CD4-positive, CD25-positive, alpha-beta regulatory T cell (primary cell): ENCODE measurements around the gene KIAA1328. TPM values are rescaled to one million over a fixed set of nuclear protein-coding genes. Genes with fewer than 3 reads are reported as not detected.
"Not testable (repeated sequence)": the region's sequence is repeated elsewhere in the genome, so short reads cannot be mapped to it uniquely, and the experiment has no call there.

ENCODE experiments used
- ATAC-seq, 2 donors: fragments of 150-1000 bp; cut with Tn5 transposase; one replicate each; pipeline ENCODE4 v1.10.0; 2021; ENCODE audit warnings: low read depth in 2 of 2, moderate number of reproducible peaks in 2 of 2, moderate library complexity in 1 of 2
- DNase-seq, 3 donors: peaks; one replicate each; pipeline versions ENCODE4 v3.0.0 to v3.0.0-alpha.2; 2012 to 2022; ENCODE audit warnings: mixed read lengths in 1 of 3
- H3K27ac ChIP-seq: one replicate; pipeline ENCODE4 v1.7.0; 2013; ENCODE audit warnings: mild to moderate bottlenecking, low read length; ENCODE audit not compliant: insufficient read depth, poor library complexity, severe bottlenecking
- H3K27me3 ChIP-seq: one replicate; pipeline ENCODE4 v1.7.0; 2013; ENCODE audit warnings: low read length; ENCODE audit not compliant: control insufficient read depth, insufficient read depth
- H3K36me3 ChIP-seq: one replicate; pipeline ENCODE4 v1.7.0; 2013; ENCODE audit warnings: mild to moderate bottlenecking, low read length, moderate library complexity; ENCODE audit not compliant: control insufficient read depth, insufficient read depth
- H3K4me1 ChIP-seq: 2 replicates; pipeline ENCODE4 v1.7.0; 2013; ENCODE audit warnings: mild to moderate bottlenecking, low read length; ENCODE audit not compliant: insufficient read depth, control insufficient read depth, poor library complexity, severe bottlenecking
- H3K4me3 ChIP-seq: one replicate; pipeline ENCODE4 v1.7.0; 2013; ENCODE audit warnings: low read depth, mild to moderate bottlenecking, low read length, moderate library complexity
- H3K9me3 ChIP-seq, 2 experiments: 1 replicate in 1 of 2; 2 replicates in 1 of 2; pipeline ENCODE4 v1.7.0; 2013; ENCODE audit warnings: low read length in 2 of 2, mild to moderate bottlenecking in 1 of 2, moderate library complexity in 1 of 2; ENCODE audit not compliant: control insufficient read depth in 2 of 2
- H3K27ac Mint-ChIP-seq, 3 donors: one replicate each; pipeline ENCODE4 v1.8.0; 2020 to 2022; ENCODE audit warnings: mild to moderate bottlenecking in 3 of 3, mixed read lengths in 3 of 3, moderate library complexity in 2 of 3
- H3K27me3 Mint-ChIP-seq: one replicate; pipeline ENCODE4 v1.8.0; 2022; ENCODE audit warnings: mild to moderate bottlenecking, mixed read lengths
- H3K36me3 Mint-ChIP-seq: one replicate; pipeline ENCODE4 v1.8.0; 2020; ENCODE audit warnings: mixed read lengths
- H3K4me1 Mint-ChIP-seq, 4 donors: one replicate each; pipeline ENCODE4 v1.8.0; 2020 to 2022; ENCODE audit warnings: mixed read lengths in 4 of 4, mild to moderate bottlenecking in 1 of 4
- H3K4me3 Mint-ChIP-seq, 4 donors: one replicate each; pipeline ENCODE4 v1.8.0; 2020 to 2022; ENCODE audit warnings: mild to moderate bottlenecking in 4 of 4, mixed read lengths in 4 of 4, moderate library complexity in 3 of 4
- H3K9me3 Mint-ChIP-seq, 7 donors: one replicate each; pipeline ENCODE4 v1.8.0; 2020 to 2022; ENCODE audit warnings: mixed read lengths in 7 of 7, mild to moderate bottlenecking in 3 of 7, moderate library complexity in 2 of 7
- polyA plus RNA-seq, 4 donors: library from polyadenylated mRNA; unstranded; fragments of 300-500 nt; fragmentation: Illumina TruSeq; gene quantifications; one replicate each; pipeline ENCODE4 v1.2.3, GENCODE V29; 2021
- total RNA-seq: library from RNA; stranded (reverse); gene quantifications from one replicate; pipeline ENCODE4 v1.2.3, GENCODE V29; 2022

The KIAA1328 gene
- total and polyA plus RNA-seq, 5 donors from 2014 or later: 7.9 to 15.4 (median 8.5) TPM

GRCh38 chr18:36897253-36897652 lies 68.3 kb downstream of the KIAA1328 start:
- H3K36me3 Mint-ChIP-seq: peaks cover 19% of the 10 kb centered on the region

GRCh38 chr18:36899289-36899688 lies 70.4 kb downstream of the KIAA1328 start:
- no peak overlapping the region for H3K27ac Mint-ChIP-seq

More at GRCh38 chr18:36897253-36897652, 68.3 kb downstream of the KIAA1328 start:
- H3K36me3 ChIP-seq: no peaks in the 10 kb centered on the region
- Mint-ChIP-seq H3K4me1 (peaks cover 0 to 9% (median 0%) of the 10 kb centered on the region in 4 donors), H3K9me3 (peaks cover 0 to 2% (median 0%) of the 10 kb centered on the region in 7 donors), H3K27ac (peak overlapping the region in 1 of 3 donors; percentile 18), H3K4me3 (no peak overlapping the region), H3K27me3 (no peaks in the 10 kb centered on the region)
- H3K4me1 ChIP-seq: no peaks in the 10 kb centered on the region
- peaks cover 5 to 6% of the 10 kb centered on the region in 2 experiments for H3K9me3 ChIP-seq
- no peak for DNase-seq
- H3K27ac ChIP-seq: no peak overlapping the region
- H3K27me3 ChIP-seq: no peaks in the 10 kb centered on the region
- H3K4me3 ChIP-seq: no peak overlapping the region
- ATAC-seq: no peak

GRCh38 chr18:36900466-36900865 lies 71.5 kb downstream of the KIAA1328 start:
- H3K27me3 ChIP-seq: no peaks in the 10 kb centered on the region
- H3K9me3 Mint-ChIP-seq: peaks cover 0 to 2% (median 0%) of the 10 kb centered on the region in 7 donors
- ATAC-seq (no peak), DNase-seq (no peak)
- peaks cover 5 to 6% of the 10 kb centered on the region in 2 experiments for H3K9me3 ChIP-seq
- H3K4me1 Mint-ChIP-seq: peaks cover 0 to 4% (median 2%) of the 10 kb centered on the region in 4 donors
- no peak overlapping the region for H3K27ac ChIP-seq
- no peak overlapping the region for H3K4me3 Mint-ChIP-seq
- H3K4me3 ChIP-seq: no peak overlapping the region
- no peaks in the 10 kb centered on the region for H3K27me3 Mint-ChIP-seq
- no peaks in the 10 kb centered on the region for H3K4me1 ChIP-seq
- H3K36me3 ChIP-seq: no peaks in the 10 kb centered on the region
- H3K27ac Mint-ChIP-seq: no peak overlapping the region
- peaks cover 13% of the 10 kb centered on the region for H3K36me3 Mint-ChIP-seq

More at GRCh38 chr18:36899289-36899688, 70.4 kb downstream of the KIAA1328 start:
- H3K27ac ChIP-seq: no peak overlapping the region
- H3K9me3 ChIP-seq: peaks cover 5 to 6% of the 10 kb centered on the region in 2 experiments
- no peak overlapping the region for H3K4me3 ChIP-seq
- Mint-ChIP-seq H3K4me1 (peaks cover 0 to 9% (median 1%) of the 10 kb centered on the region in 4 donors), H3K9me3 (peaks cover 0 to 2% (median 0%) of the 10 kb centered on the region in 7 donors), H3K27me3 (no peaks in the 10 kb centered on the region), H3K36me3 (peaks cover 12% of the 10 kb centered on the region), H3K4me3 (no peak overlapping the region)
- ATAC-seq (no peak), DNase-seq (peak in 1 of 3 donors; percentile 58)
- H3K27me3 ChIP-seq: no peaks in the 10 kb centered on the region
- no peaks in the 10 kb centered on the region for H3K4me1 ChIP-seq
- no peaks in the 10 kb centered on the region for H3K36me3 ChIP-seq

DNA sequence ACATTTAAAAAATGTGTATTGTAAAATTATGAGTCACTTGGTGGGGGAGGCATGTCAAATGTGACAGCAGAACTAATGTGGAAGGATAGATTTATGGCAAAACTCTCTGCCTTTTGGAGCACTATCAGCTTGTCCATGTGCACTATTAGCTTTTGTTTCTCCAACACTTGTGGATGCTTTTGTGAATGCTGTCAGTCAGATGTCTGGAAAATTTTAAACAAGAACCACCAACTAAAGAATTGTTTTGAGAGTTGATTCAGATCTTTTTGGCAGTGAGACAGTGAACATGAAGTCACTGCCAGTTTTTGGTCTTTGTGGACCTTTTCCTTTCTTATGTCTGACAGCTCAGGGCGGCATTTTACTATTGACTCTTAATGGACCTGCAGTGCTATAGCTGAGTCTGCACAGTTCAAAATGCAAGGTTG lies 72.4 kb downstream of the KIAA1328 start:
- Mint-ChIP-seq H3K4me3 (no peak overlapping the region), H3K27ac (no peak overlapping the region), H3K9me3 (peaks cover 0 to 2% (median 0%) of the 10 kb centered on the region in 7 donors), H3K36me3 (peaks cover 21% of the 10 kb centered on the region), H3K27me3 (no peaks in the 10 kb centered on the region), H3K4me1 (peaks cover 0 to 5% (median 3%) of the 10 kb centered on the region in 4 donors)
- H3K9me3 ChIP-seq: peaks cover 5 to 6% of the 10 kb centered on the region in 2 experiments
- H3K27me3 ChIP-seq: no peaks in the 10 kb centered on the region
- no peaks in the 10 kb centered on the region for H3K36me3 ChIP-seq
- H3K4me3 ChIP-seq: no peak overlapping the region
- H3K4me1 ChIP-seq: no peaks in the 10 kb centered on the region
- no peak for ATAC-seq
- no peak overlapping the region for H3K27ac ChIP-seq
- no peak for DNase-seq

DNA sequence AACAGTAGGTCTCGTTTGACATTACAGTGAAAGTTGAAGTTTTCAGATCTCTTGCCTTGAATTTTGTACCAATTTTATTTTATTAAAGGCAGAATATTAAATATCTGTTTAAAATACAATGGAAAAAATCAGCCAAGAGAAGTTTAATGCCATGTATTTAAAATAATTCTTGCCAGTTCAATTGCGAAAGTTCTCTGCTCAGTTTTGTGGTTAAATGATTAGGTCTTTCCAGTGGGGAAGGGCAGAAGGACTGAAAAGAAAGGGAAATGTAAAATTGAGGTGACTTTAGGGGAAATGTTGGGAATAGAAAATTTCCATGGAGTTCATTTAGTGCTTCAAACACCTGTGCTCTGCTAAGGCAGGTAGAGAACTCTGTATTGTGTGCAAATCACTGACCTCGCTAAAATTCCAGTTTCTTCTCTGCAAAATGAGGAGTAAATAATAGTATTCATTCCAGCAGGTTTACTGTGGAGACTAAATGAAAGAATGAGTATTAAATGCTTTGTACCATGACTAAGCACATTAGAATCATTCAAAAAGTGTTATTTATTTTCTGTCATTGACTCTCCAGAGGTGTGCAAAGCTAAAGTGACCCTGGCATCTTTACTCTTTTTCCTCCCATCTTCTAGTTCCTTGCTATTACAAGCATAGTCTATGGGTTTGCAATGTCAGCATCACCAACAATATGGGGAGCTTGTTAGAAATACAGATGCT lies 74.4 kb downstream of the KIAA1328 start:
- ATAC-seq (no peak), DNase-seq (no peak)
- Histone ChIP-seq H3K4me1 (no peaks in the 10 kb centered on the region), H3K9me3 (peaks cover 5 to 6% of the 10 kb centered on the region in 2 experiments), H3K36me3 (no peaks in the 10 kb centered on the region), H3K27ac (no peak overlapping the region), H3K4me3 (no peak overlapping the region), H3K27me3 (no peaks in the 10 kb centered on the region)
- H3K27me3 Mint-ChIP-seq: no peaks in the 10 kb centered on the region
- H3K9me3 Mint-ChIP-seq: peaks cover 0 to 2% (median 0%) of the 10 kb centered on the region in 7 donors
- H3K4me1 Mint-ChIP-seq: peaks cover 0 to 5% (median 3%) of the 10 kb centered on the region in 4 donors
- H3K27ac Mint-ChIP-seq: no peak overlapping the region
- H3K36me3 Mint-ChIP-seq: peaks cover 14% of the 10 kb centered on the region
- no peak overlapping the region for H3K4me3 Mint-ChIP-seq

GRCh38 chr18:36905571-36905970 lies 76.6 kb downstream of the KIAA1328 start:
- Mint-ChIP-seq H3K36me3 (peaks cover 21% of the 10 kb centered on the region), H3K4me3 (no peak overlapping the region), H3K4me1 (peaks cover 0 to 8% (median 1%) of the 10 kb centered on the region in 4 donors), H3K27me3 (no peaks in the 10 kb centered on the region), H3K9me3 (peaks cover 0 to 5% (median 0%) of the 10 kb centered on the region in 7 donors), H3K27ac (no peak overlapping the region)
- H3K4me1 ChIP-seq: no peaks in the 10 kb centered on the region
- ATAC-seq (no peak), DNase-seq (no peak)
- H3K36me3 ChIP-seq: no peaks in the 10 kb centered on the region
- H3K27ac ChIP-seq: no peak overlapping the region
- no peak overlapping the region for H3K4me3 ChIP-seq
- no peaks in the 10 kb centered on the region for H3K27me3 ChIP-seq
- no peaks in the 10 kb centered on the region for H3K9me3 ChIP-seq

GRCh38 chr18:36909282-36909681 lies 80.4 kb downstream of the KIAA1328 start:
- H3K4me1 Mint-ChIP-seq: peaks cover 0 to 17% (median 12%) of the 10 kb centered on the region in 4 donors
- DNase-seq: not testable (repeated sequence)

More at GRCh38 chr18:36909282-36909681, 80.4 kb downstream of the KIAA1328 start:
- H3K27me3 ChIP-seq, H3K27ac ChIP-seq, ATAC-seq, H3K27ac Mint-ChIP-seq, H3K9me3 ChIP-seq, H3K27me3 Mint-ChIP-seq, H3K4me1 ChIP-seq, H3K4me3 Mint-ChIP-seq, H3K36me3 ChIP-seq, H3K4me3 ChIP-seq, H3K9me3 Mint-ChIP-seq: not testable (repeated sequence)
- H3K36me3 Mint-ChIP-seq: peaks cover 29% of the 10 kb centered on the region
